GM13977 (cell line): ENCODE measurements around the gene FUCA2.

Source experiments
- DNase-seq: peaks from one replicate; pipeline ENCODE4 v3.0.0; 2012; ENCODE audit warnings: low spot score
- CTCF ChIP-seq: IDR thresholded peaks from 2 replicates; pipeline ENCODE4 v1.5.1; 2012; ENCODE audit warnings: mild to moderate bottlenecking, control low read depth; ENCODE audit not compliant: insufficient read depth; ENCODE audit errors: extremely low read depth, missing control alignments
- in situ Hi-C: fragments of 300-500 bp; cut with MboI; formaldehyde crosslinking; loops from one replicate; pipeline ENCODE4 v1.12.0; 2022; ENCODE audit warnings: low sequenced_read_pairs, low pct_unique_long_range_greater_than_20kb, mixed read lengths, inconsistent platforms; ENCODE audit not compliant: unreplicated experiment

FUCA2 gene

GRCh38 chr6:143553337-143553736 lies 41.8 kb upstream of the FUCA2 start:
- DNase-seq, result no peak
- in situ Hi-C loops, result loop anchor here (25.0 kb wide), 1 partner anchor 659 kb away; no protein-coding TSS in a partner anchor
- no peak for TF ChIP-seq CTCF

- TF ChIP-seq CTCF, result no peak
- in situ Hi-C loops, result loop anchor here (25.0 kb wide), 1 partner anchor 662 kb away; no protein-coding TSS in a partner anchor
- DNase-seq, result peak; percentile 19
Observed at GRCh38 chr6:143549949-143550268, 38.4 kb upstream of the FUCA2 start.

GRCh38 chr6:143549221-143549948 lies 37.9 kb upstream of the FUCA2 start:
- peak; percentile 28 for DNase-seq

GRCh38 chr6:143546599-143546998 lies 35.1 kb upstream of the FUCA2 start:
- DNase-seq, result no peak
- in situ Hi-C loops, result no loop called here
- no peak for TF ChIP-seq CTCF

More at GRCh38 chr6:143549221-143549948, 37.9 kb upstream of the FUCA2 start:
- no peak for TF ChIP-seq CTCF
- in situ Hi-C loops, result no loop called here

GRCh38 chr6:143545976-143546547 lies 34.5 kb upstream of the FUCA2 start:
- DNase-seq, result no peak
- in situ Hi-C loops, result no loop called here
- no peak for TF ChIP-seq CTCF

GRCh38 chr6:143545165-143545564 lies 33.6 kb upstream of the FUCA2 start:
- in situ Hi-C loops, result no loop called here
- no peak for TF ChIP-seq CTCF
- no peak for DNase-seq
